ENCODE data around the gene PLAGL1.

PLAGL1 gene

GRCh38 chr6:143986463-143987065 is 21.5 kb downstream of the PLAGL1 start:
- no peaks in the 10 kb centered on the region for H3K36me3 ChIP-seq (ENCODE audit: insufficient read depth, low read length)
- TF ChIP-seq CTCF (IDR thresholded peaks at IDR 0.05; ENCODE audit: low read length) (no peak), EZH2 (IDR thresholded peaks at IDR 0.05; ENCODE audit: borderline replicate concordance, low read length) (no peak)
- no peaks in the 10 kb centered on the region for H3F3A ChIP-seq (ENCODE audit: insufficient read depth, low read length)
- H4K20me1 ChIP-seq (ENCODE audit: insufficient read depth, low read length) = no peaks in the 10 kb centered on the region
- H3K27ac ChIP-seq (ENCODE audit: low read depth, low read length, poor library complexity, severe bottlenecking) = no peak overlapping the region
- no peaks in the 10 kb centered on the region for H3K9me2 ChIP-seq (ENCODE audit: low read depth, low read length)
- no peaks in the 10 kb centered on the region for H3K79me2 ChIP-seq (ENCODE audit: insufficient read depth, low read length)
- no peaks in the 10 kb centered on the region for H3K9me3 ChIP-seq (ENCODE audit: low read length)
- H3K4me3 ChIP-seq (ENCODE audit: low read depth, low read length, poor library complexity, severe bottlenecking) = no peak overlapping the region
- H3K4me2 ChIP-seq (ENCODE audit: low read length) = no peak overlapping the region
- no peaks in the 10 kb centered on the region for H3K27me3 ChIP-seq (ENCODE audit: insufficient read depth, low read length)
- H3K9ac ChIP-seq (ENCODE audit: low read length) = no peak overlapping the region
- no peaks in the 10 kb centered on the region for H3K4me1 ChIP-seq (ENCODE audit: insufficient read depth, low read length, severe bottlenecking)
- no peak overlapping the region for H2AFZ ChIP-seq (ENCODE audit: low read length)

GRCh38 chr6:143984666-143985065 is 23.4 kb downstream of the PLAGL1 start:
- TF ChIP-seq EZH2 (IDR thresholded peaks at IDR 0.05; ENCODE audit: borderline replicate concordance, low read length) = no peak
- no peak for TF ChIP-seq CTCF (IDR thresholded peaks at IDR 0.05; ENCODE audit: low read length)
- Histone ChIP-seq H3K9ac (ENCODE audit: low read length) (no peak overlapping the region), H3F3A (ENCODE audit: insufficient read depth, low read length) (no peaks in the 10 kb centered on the region), H3K36me3 (ENCODE audit: insufficient read depth, low read length) (no peaks in the 10 kb centered on the region), H3K9me2 (ENCODE audit: low read depth, low read length) (no peaks in the 10 kb centered on the region), H3K4me3 (ENCODE audit: low read depth, low read length, poor library complexity, severe bottlenecking) (no peak overlapping the region), H3K27ac (ENCODE audit: low read depth, low read length, poor library complexity, severe bottlenecking) (no peak overlapping the region), H4K20me1 (ENCODE audit: insufficient read depth, low read length) (no peaks in the 10 kb centered on the region), H3K79me2 (ENCODE audit: insufficient read depth, low read length) (no peaks in the 10 kb centered on the region), H3K4me1 (ENCODE audit: insufficient read depth, low read length, severe bottlenecking) (no peaks in the 10 kb centered on the region), H3K27me3 (ENCODE audit: insufficient read depth, low read length) (no peaks in the 10 kb centered on the region), H3K4me2 (ENCODE audit: low read length) (no peak overlapping the region), H3K9me3 (ENCODE audit: low read length) (no peaks in the 10 kb centered on the region), H2AFZ (ENCODE audit: low read length) (no peak overlapping the region)

GRCh38 chr6:143982968-143983367 is 25.1 kb downstream of the PLAGL1 start:
- H3K9ac ChIP-seq (ENCODE audit: low read length) = no peak overlapping the region
- H3K79me2 ChIP-seq (ENCODE audit: insufficient read depth, low read length) = no peaks in the 10 kb centered on the region
- no peak for TF ChIP-seq CTCF (IDR thresholded peaks at IDR 0.05; ENCODE audit: low read length)
- TF ChIP-seq EZH2 (IDR thresholded peaks at IDR 0.05; ENCODE audit: borderline replicate concordance, low read length) = no peak
- no peaks in the 10 kb centered on the region for H3K4me1 ChIP-seq (ENCODE audit: insufficient read depth, low read length, severe bottlenecking)
- H4K20me1 ChIP-seq (ENCODE audit: insufficient read depth, low read length) = no peaks in the 10 kb centered on the region
- no peaks in the 10 kb centered on the region for H3K36me3 ChIP-seq (ENCODE audit: insufficient read depth, low read length)
- H3K27ac ChIP-seq (ENCODE audit: low read depth, low read length, poor library complexity, severe bottlenecking) = no peak overlapping the region
- no peaks in the 10 kb centered on the region for H3K9me3 ChIP-seq (ENCODE audit: low read length)
- H3K27me3 ChIP-seq (ENCODE audit: insufficient read depth, low read length) = no peaks in the 10 kb centered on the region
- H3K4me2 ChIP-seq (ENCODE audit: low read length) = no peak overlapping the region
- H3F3A ChIP-seq (ENCODE audit: insufficient read depth, low read length) = no peaks in the 10 kb centered on the region
- no peaks in the 10 kb centered on the region for H3K9me2 ChIP-seq (ENCODE audit: low read depth, low read length)
- H3K4me3 ChIP-seq (ENCODE audit: low read depth, low read length, poor library complexity, severe bottlenecking) = no peak overlapping the region
- H2AFZ ChIP-seq (ENCODE audit: low read length) = no peak overlapping the region
